PC-9 (cell line): ENCODE measurements around the gene GNG8.

Experiments used
- CTCF ChIP-seq: fragments of 200-600 bp; sonication (generic); conservative IDR thresholded peaks from 2 replicates; pipeline ENCODE4 v1.6.1; 2017; ENCODE audit warnings: mixed run types, antibody characterized with exemption, mild to moderate bottlenecking, moderate library complexity
- EZH2 ChIP-seq: fragments of 200-600 bp; sonication (generic); IDR thresholded peaks from 2 replicates; pipeline ENCODE4 v1.8.0; 2017; ENCODE audit warnings: antibody characterized with exemption, low read depth

- TF ChIP-seq CTCF (no peak), EZH2 (no peak)
Observed at GRCh38 chr19:46631481-46631880, 4.5 kb downstream of the GNG8 start.
